GM12801 (cell line): ENCODE data around the gene AMHR2.

Source experiments
- CTCF ChIP-seq: IDR thresholded peaks from one replicate; pipeline ENCODE4 v1.5.1; 2011; ENCODE audit warnings: control low read depth; ENCODE audit not compliant: insufficient read length; ENCODE audit errors: extremely low read depth

The AMHR2 gene

GRCh38 chr12:53402871-53403270, 20.8 kb upstream of the AMHR2 start:
- TF ChIP-seq CTCF, result no peak

GRCh38 chr12:53410951-53411350, 12.7 kb upstream of the AMHR2 start:
- no peak for TF ChIP-seq CTCF

- TF ChIP-seq CTCF, result no peak
Measured at GRCh38 chr12:53413485-53414204, 10.0 kb upstream of the AMHR2 start.

- TF ChIP-seq CTCF, result no peak
Measured at GRCh38 chr12:53414756-53415417, 8.8 kb upstream of the AMHR2 start.

- no peak for TF ChIP-seq CTCF
Measured at GRCh38 chr12:53418221-53418620, 5.4 kb upstream of the AMHR2 start.

- no peak for TF ChIP-seq CTCF
Measured at GRCh38 chr12:53419756-53420155, 3.9 kb upstream of the AMHR2 start.

GRCh38 chr12:53424626-53425514, 1.2 kb downstream of the AMHR2 start:
- no peak for TF ChIP-seq CTCF
